ENCODE results near the gene AKAP1. TPM values are rescaled to one million over a fixed set of nuclear protein-coding genes. Genes with fewer than 3 reads are reported as not detected.

AKAP1 gene
- polyA plus RNA-seq, 3 donors = 5.6 to 14.6 (median 6.8) TPM

GRCh38 chr17:57106107-57106835, 21.2 kb downstream of the AKAP1 start:
- Mint-ChIP-seq H3K27ac (peak overlapping the region in 3 of 7 donors; percentile 4 to 47 (median 5)), H3K9me3 (no peaks in the 10 kb centered on the region), H3K36me3 (peaks cover 28 to 33% of the 10 kb centered on the region in 2 donors), H3K27me3 (ENCODE audit: low read depth in 3 of 3) (peaks cover 0 to 1% (median 0%) of the 10 kb centered on the region in 3 donors), H3K4me1 (peaks cover 16% of the 10 kb centered on the region), H3K4me3 (no peak overlapping the region)
- Histone ChIP-seq H3K4me3 (replicated peaks in 1 of 3; ENCODE audit: low read depth in 2 of 3, low read length in 3 of 3) (no peak overlapping the region), H3K27ac (ENCODE audit: low read depth in 1 of 2, low read length in 2 of 2) (no peak overlapping the region), H3K4me1 (ENCODE audit: control insufficient read depth in 1 of 2, insufficient read depth in 2 of 2, low read length in 2 of 2) (peaks cover 6 to 12% of the 10 kb centered on the region in 2 donors), H3K27me3 (ENCODE audit: control insufficient read depth in 2 of 2, insufficient read depth in 2 of 2, low read length in 2 of 2) (no peaks in the 10 kb centered on the region), H3K4me2 (replicated peaks; ENCODE audit: extremely low read depth, low read length, poor library complexity, severe bottlenecking) (no peak overlapping the region), H3K9me3 (replicated peaks in 1 of 2; ENCODE audit: control insufficient read depth in 1 of 2, insufficient read depth in 1 of 2, low read length in 2 of 2) (no peaks in the 10 kb centered on the region), H3K36me3 (replicated peaks in 1 of 2; ENCODE audit: control insufficient read depth in 1 of 2, insufficient read depth in 2 of 2, low read length in 2 of 2) (peaks cover 4 to 19% of the 10 kb centered on the region in 2 donors), H3K79me2 (ENCODE audit: insufficient read depth, low read length) (peaks cover 13% of the 10 kb centered on the region), H3K9ac (ENCODE audit: insufficient read depth, low read length, poor library complexity, severe bottlenecking) (no peak overlapping the region), H2AFZ (ENCODE audit: insufficient read depth, low read depth, low read length, poor library complexity, severe bottlenecking) (no peak overlapping the region), H4K20me1 (ENCODE audit: insufficient read depth, low read length) (peaks cover 5% of the 10 kb centered on the region)
- 94% methylated on average over 17 of the region's 17 CpGs for WGBS (ENCODE audit: insufficient coverage)
- intact Hi-C loops (cut with micrococcal nuclease) = no loop called here
- TF ChIP-seq, protein P1, sequence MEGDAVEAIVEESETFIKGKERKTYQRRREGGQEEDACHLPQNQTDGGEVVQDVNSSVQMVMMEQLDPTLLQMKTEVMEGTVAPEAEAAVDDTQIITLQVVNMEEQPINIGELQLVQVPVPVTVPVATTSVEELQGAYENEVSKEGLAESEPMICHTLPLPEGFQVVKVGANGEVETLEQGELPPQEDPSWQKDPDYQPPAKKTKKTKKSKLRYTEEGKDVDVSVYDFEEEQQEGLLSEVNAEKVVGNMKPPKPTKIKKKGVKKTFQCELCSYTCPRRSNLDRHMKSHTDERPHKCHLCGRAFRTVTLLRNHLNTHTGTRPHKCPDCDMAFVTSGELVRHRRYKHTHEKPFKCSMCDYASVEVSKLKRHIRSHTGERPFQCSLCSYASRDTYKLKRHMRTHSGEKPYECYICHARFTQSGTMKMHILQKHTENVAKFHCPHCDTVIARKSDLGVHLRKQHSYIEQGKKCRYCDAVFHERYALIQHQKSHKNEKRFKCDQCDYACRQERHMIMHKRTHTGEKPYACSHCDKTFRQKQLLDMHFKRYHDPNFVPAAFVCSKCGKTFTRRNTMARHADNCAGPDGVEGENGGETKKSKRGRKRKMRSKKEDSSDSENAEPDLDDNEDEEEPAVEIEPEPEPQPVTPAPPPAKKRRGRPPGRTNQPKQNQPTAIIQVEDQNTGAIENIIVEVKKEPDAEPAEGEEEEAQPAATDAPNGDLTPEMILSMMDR (IDR thresholded peaks at IDR 0.05) = no peak
- DNase-seq = no peak

GRCh38 chr17:57106836-57107497, 21.9 kb downstream of the AKAP1 start:
- Mint-ChIP-seq H3K4me3 (no peak overlapping the region), H3K27me3 (ENCODE audit: low read depth in 3 of 3) (peaks cover 0 to 1% (median 0%) of the 10 kb centered on the region in 3 donors), H3K27ac (no peak overlapping the region), H3K4me1 (peaks cover 11% of the 10 kb centered on the region), H3K9me3 (no peaks in the 10 kb centered on the region), H3K36me3 (peaks cover 31 to 40% of the 10 kb centered on the region in 2 donors)
- H3K27me3 ChIP-seq (ENCODE audit: control insufficient read depth in 2 of 2, insufficient read depth in 2 of 2, low read length in 2 of 2) = no peaks in the 10 kb centered on the region
- H3K9ac ChIP-seq (ENCODE audit: insufficient read depth, low read length, poor library complexity, severe bottlenecking) = no peak overlapping the region
- WGBS (ENCODE audit: insufficient coverage) = 96% methylated on average over 13 of the region's 14 CpGs
- H3K27ac ChIP-seq (ENCODE audit: low read depth in 1 of 2, low read length in 2 of 2) = no peak overlapping the region
- peaks cover 13% of the 10 kb centered on the region for H3K79me2 ChIP-seq (ENCODE audit: insufficient read depth, low read length)
- no peak overlapping the region for H2AFZ ChIP-seq (ENCODE audit: insufficient read depth, low read depth, low read length, poor library complexity, severe bottlenecking)
- no peak for DNase-seq
- H4K20me1 ChIP-seq (ENCODE audit: insufficient read depth, low read length) = peaks cover 5% of the 10 kb centered on the region
- no peaks in the 10 kb centered on the region for H3K9me3 ChIP-seq (replicated peaks in 1 of 2; ENCODE audit: control insufficient read depth in 1 of 2, insufficient read depth in 1 of 2, low read length in 2 of 2)
- peaks cover 8 to 22% of the 10 kb centered on the region in 2 donors for H3K36me3 ChIP-seq (replicated peaks in 1 of 2; ENCODE audit: control insufficient read depth in 1 of 2, insufficient read depth in 2 of 2, low read length in 2 of 2)
- TF ChIP-seq, protein P1 (IDR thresholded peaks at IDR 0.05) = no peak
- H3K4me3 ChIP-seq (replicated peaks in 1 of 3; ENCODE audit: low read depth in 2 of 3, low read length in 3 of 3) = no peak overlapping the region
- peaks cover 3 to 5% of the 10 kb centered on the region in 2 donors for H3K4me1 ChIP-seq (ENCODE audit: control insufficient read depth in 1 of 2, insufficient read depth in 2 of 2, low read length in 2 of 2)
- H3K4me2 ChIP-seq (replicated peaks; ENCODE audit: extremely low read depth, low read length, poor library complexity, severe bottlenecking) = no peak overlapping the region
- intact Hi-C loops (cut with micrococcal nuclease) = no loop called here
